Heart left ventricle (tissue), 13 donors: Measurements from ENCODE around the gene SORT1.

Experiments used
- POLR2A ChIP-seq, 2 donors: fragments of 450-650 bp; IDR thresholded peaks; one replicate each; pipeline ENCODE4 v1.6.1; 2017; ENCODE audit warnings: antibody characterized with exemption in 2 of 2, mild to moderate bottlenecking in 2 of 2, moderate library complexity in 2 of 2
- TF ChIP-seq, protein P1 (sequence below), 12 donors: fragments of 200-600 bp; sonication (generic) in 4 of 12; IDR thresholded peaks; one replicate each; pipeline versions ENCODE4 v1.5.0 to v1.8.0; 2018 to 2022; ENCODE audit warnings: antibody characterized with exemption in 12 of 12, mild to moderate bottlenecking in 5 of 12
- donor health status: ischemic (EF 13 %, LVEDD 7.1; RV severe dilation, severe dysfunction).
- donor health status: DM: no; HTN: yes; CAD: no.
- donor health status: DM: no; HTN: no; CAD: no.
- donor health status: ischemic (EF 25% LVEDD 6.9; RV normal size, moderate dysfunction).
- donor health status: ischemic (EF 25% LVEDD 5.7; RV mildly dilated, moderate dysfunction).
- donor health status: ischemic (EF 35%, LVEDD 5.7; RV mildly dilated, moderate dysfunction).
- donor health status: nonischemic (EF 11% LVEDD 7.7; RV severe dilation, severe dysfunction).
- donor health status: DM: yes; HTN: yes; CAD: no.
- donor health status: PGD.
- donor health status: ischemic (EF 29% LVEDD 5.4; RV normal size, mild dysfunction).
- donor health status: nonischemic (EF 23%, LVEDD 6.1; RV moderate dilation, normal function).

DNA sequence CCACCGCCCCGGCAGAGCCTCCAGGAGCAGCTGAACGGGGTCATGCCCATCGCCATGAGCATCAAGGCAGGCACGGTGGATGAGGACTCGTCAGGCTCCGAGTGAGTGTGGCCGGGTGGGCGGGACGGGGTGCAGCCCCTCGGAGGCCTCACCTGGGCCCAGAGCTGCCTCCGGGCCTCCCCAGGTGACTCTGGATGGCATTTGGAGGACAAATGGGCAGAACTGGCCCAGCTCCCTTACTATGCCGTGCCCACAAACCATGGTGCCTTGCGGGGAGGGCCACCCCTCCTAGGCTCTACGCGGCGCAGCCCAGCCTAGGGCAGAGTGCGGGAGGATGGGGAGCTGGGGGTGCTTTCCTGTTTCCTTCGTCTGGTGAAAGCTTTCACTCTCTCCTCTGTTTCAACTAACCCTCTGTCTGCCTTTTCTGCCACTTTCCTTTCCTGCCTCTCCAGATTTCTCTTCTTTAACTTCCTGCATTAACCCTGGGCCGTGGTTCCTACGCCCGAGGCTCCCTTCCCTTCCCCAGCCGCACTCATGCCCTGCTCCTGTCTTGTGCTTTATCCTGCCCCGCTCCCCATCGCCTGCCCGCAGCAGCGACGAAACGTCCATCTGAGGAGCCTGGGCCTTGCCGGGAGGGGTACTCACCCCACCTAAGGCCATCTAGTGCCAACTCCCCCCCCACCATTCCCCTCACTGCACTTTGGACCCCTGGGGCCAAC lies 124.0 kb downstream of the SORT1 start:
- TF ChIP-seq, protein P1, sequence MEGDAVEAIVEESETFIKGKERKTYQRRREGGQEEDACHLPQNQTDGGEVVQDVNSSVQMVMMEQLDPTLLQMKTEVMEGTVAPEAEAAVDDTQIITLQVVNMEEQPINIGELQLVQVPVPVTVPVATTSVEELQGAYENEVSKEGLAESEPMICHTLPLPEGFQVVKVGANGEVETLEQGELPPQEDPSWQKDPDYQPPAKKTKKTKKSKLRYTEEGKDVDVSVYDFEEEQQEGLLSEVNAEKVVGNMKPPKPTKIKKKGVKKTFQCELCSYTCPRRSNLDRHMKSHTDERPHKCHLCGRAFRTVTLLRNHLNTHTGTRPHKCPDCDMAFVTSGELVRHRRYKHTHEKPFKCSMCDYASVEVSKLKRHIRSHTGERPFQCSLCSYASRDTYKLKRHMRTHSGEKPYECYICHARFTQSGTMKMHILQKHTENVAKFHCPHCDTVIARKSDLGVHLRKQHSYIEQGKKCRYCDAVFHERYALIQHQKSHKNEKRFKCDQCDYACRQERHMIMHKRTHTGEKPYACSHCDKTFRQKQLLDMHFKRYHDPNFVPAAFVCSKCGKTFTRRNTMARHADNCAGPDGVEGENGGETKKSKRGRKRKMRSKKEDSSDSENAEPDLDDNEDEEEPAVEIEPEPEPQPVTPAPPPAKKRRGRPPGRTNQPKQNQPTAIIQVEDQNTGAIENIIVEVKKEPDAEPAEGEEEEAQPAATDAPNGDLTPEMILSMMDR (IDR thresholded peaks at IDR 0.05): no peak
- TF ChIP-seq POLR2A (IDR thresholded peaks at IDR 0.05): no peak
